ENCODE results near the gene RERE. TPM values are rescaled to one million over a fixed set of nuclear protein-coding genes. Genes with fewer than 3 reads are reported as not detected.

Gene RERE
- polyA plus RNA-seq, 2 donors: 14.0 to 24.4 TPM

GRCh38 chr1:8409106-8409505 is 408.3 kb downstream of the RERE start:
- Histone ChIP-seq H3K27ac (ENCODE audit: low read depth in 2 of 2, low read length in 1 of 2) (peak overlapping the region; percentile 69 to 78), H3K27me3 (ENCODE audit: control insufficient read depth in 1 of 2, insufficient read depth in 2 of 2, low read length in 2 of 2) (no peaks in the 10 kb centered on the region), H3K36me3 (ENCODE audit: control insufficient read depth in 2 of 2, insufficient read depth in 2 of 2, low read length in 1 of 2) (peaks cover 0 to 2% of the 10 kb centered on the region in 2 donors), H3K9me3 (ENCODE audit: control insufficient read depth in 2 of 2, insufficient read depth in 1 of 2, low read depth in 1 of 2, low read length in 1 of 2) (no peaks in the 10 kb centered on the region), H3K4me3 (ENCODE audit: low read depth in 1 of 2, low read length in 2 of 2) (no peak overlapping the region), H3K4me1 (ENCODE audit: control insufficient read depth in 2 of 2, insufficient read depth in 2 of 2, low read length in 1 of 2) (peaks cover 4 to 6% of the 10 kb centered on the region in 2 donors)
- 6 to 10% methylated on average over 6 of the region's 6 CpGs for WGBS, 2 donors

- peak overlapping the region; percentile 69 to 78 for H3K27ac ChIP-seq (ENCODE audit: low read depth in 2 of 2, low read length in 1 of 2)
- no peaks in the 10 kb centered on the region for H3K27me3 ChIP-seq (ENCODE audit: control insufficient read depth in 1 of 2, insufficient read depth in 2 of 2, low read length in 2 of 2)
- WGBS, 2 donors: 17 to 22% methylated on average over 9 of the region's 9 CpGs
- no peak overlapping the region for H3K4me3 ChIP-seq (ENCODE audit: low read depth in 1 of 2, low read length in 2 of 2)
- peaks cover 4% of the 10 kb centered on the region in 2 donors for H3K4me1 ChIP-seq (ENCODE audit: control insufficient read depth in 2 of 2, insufficient read depth in 2 of 2, low read length in 1 of 2)
- H3K9me3 ChIP-seq (ENCODE audit: control insufficient read depth in 2 of 2, insufficient read depth in 1 of 2, low read depth in 1 of 2, low read length in 1 of 2): no peaks in the 10 kb centered on the region
- no peaks in the 10 kb centered on the region for H3K36me3 ChIP-seq (ENCODE audit: control insufficient read depth in 2 of 2, insufficient read depth in 2 of 2, low read length in 1 of 2)
Measured at GRCh38 chr1:8408151-8408839, 409.1 kb downstream of the RERE start.

DNA sequence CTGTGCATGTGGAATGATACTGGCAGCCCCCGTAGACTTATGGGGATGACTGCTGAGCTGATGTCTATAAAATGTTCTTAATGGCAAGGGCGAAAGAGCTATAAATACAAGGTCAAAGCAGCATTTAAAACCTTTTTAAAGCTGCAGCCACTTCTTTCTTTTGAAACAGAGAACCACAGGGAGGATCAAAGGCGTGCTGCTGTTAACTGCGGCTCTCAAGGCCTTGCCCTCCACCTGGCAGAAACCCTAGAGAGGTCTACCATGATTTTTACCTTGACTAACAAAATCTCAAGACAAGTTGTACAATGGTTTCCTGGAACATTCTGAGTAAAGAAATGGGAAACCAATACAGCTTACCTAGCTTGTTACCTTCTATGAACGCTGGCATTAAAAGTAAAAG is 409.8 kb downstream of the RERE start:
- Histone ChIP-seq H3K27ac (ENCODE audit: low read depth in 2 of 2, low read length in 1 of 2) (peak overlapping the region; percentile 52 to 69), H3K27me3 (ENCODE audit: control insufficient read depth in 1 of 2, insufficient read depth in 2 of 2, low read length in 2 of 2) (no peaks in the 10 kb centered on the region), H3K36me3 (ENCODE audit: control insufficient read depth in 2 of 2, insufficient read depth in 2 of 2, low read length in 1 of 2) (no peaks in the 10 kb centered on the region), H3K4me1 (ENCODE audit: control insufficient read depth in 2 of 2, insufficient read depth in 2 of 2, low read length in 1 of 2) (peaks cover 4% of the 10 kb centered on the region in 2 donors), H3K4me3 (ENCODE audit: low read depth in 1 of 2, low read length in 2 of 2) (no peak overlapping the region), H3K9me3 (ENCODE audit: control insufficient read depth in 2 of 2, insufficient read depth in 1 of 2, low read depth in 1 of 2, low read length in 1 of 2) (no peaks in the 10 kb centered on the region)
- WGBS, 2 donors: 47 to 60% methylated on average over 5 of the region's 5 CpGs

DNA sequence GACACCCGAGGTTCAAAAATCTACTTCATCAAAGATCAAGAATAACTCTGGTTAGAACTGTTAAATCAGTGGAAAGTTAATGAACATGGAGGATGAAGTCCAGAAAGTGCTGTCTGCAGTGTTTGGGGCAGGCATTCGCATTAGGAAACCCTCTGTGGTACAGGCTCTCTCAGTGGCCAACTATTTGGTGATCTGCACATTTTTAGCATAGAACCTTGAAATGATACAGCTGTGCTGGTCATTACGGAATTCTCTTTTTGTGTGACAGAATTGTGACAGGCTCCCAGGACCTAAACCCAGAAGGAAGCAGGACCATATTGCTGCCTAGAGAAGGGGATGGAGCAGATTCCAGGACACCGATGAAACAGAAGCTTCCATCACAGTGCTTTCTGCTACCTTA is 410.5 kb downstream of the RERE start:
- 69 to 75% methylated on average over 4 of the region's 4 CpGs for WGBS, 2 donors
- no peaks in the 10 kb centered on the region for H3K27me3 ChIP-seq (ENCODE audit: control insufficient read depth in 1 of 2, insufficient read depth in 2 of 2, low read length in 2 of 2)
- no peaks in the 10 kb centered on the region for H3K9me3 ChIP-seq (ENCODE audit: control insufficient read depth in 2 of 2, insufficient read depth in 1 of 2, low read depth in 1 of 2, low read length in 1 of 2)
- no peak overlapping the region for H3K4me3 ChIP-seq (ENCODE audit: low read depth in 1 of 2, low read length in 2 of 2)
- peaks cover 4% of the 10 kb centered on the region in 2 donors for H3K4me1 ChIP-seq (ENCODE audit: control insufficient read depth in 2 of 2, insufficient read depth in 2 of 2, low read length in 1 of 2)
- H3K27ac ChIP-seq (ENCODE audit: low read depth in 2 of 2, low read length in 1 of 2): peak overlapping the region; percentile 6 to 41
- peaks cover 0 to 3% of the 10 kb centered on the region in 2 donors for H3K36me3 ChIP-seq (ENCODE audit: control insufficient read depth in 2 of 2, insufficient read depth in 2 of 2, low read length in 1 of 2)

DNA sequence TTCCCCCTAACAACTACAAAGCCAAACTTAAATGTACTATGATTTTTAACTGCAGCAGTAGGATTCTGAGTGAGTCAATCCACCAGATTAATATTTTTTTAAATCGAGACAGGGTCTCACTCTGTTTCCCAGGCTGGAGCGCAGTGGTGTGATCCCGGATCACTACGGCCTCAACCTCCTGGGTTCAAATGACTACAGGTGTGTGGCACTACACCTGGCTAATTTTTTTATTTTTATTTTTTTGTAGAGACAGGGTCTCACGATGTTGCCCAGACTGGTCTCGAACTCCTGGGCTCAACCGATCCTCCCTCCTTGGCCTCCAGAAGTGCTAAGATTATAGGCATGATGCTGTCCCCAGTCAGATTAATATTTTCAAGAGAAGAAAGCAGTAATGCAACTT is 411.4 kb downstream of the RERE start:
- peaks cover 4% of the 10 kb centered on the region in 2 donors for H3K4me1 ChIP-seq (ENCODE audit: control insufficient read depth in 2 of 2, insufficient read depth in 2 of 2, low read length in 1 of 2)
- H3K27ac ChIP-seq (ENCODE audit: low read depth in 2 of 2, low read length in 1 of 2): no peak overlapping the region
- WGBS, 2 donors: 98 to 99% methylated on average over 7 of the region's 7 CpGs
- no peak overlapping the region for H3K4me3 ChIP-seq (ENCODE audit: low read depth in 1 of 2, low read length in 2 of 2)
- H3K27me3 ChIP-seq (ENCODE audit: control insufficient read depth in 1 of 2, insufficient read depth in 2 of 2, low read length in 2 of 2): no peaks in the 10 kb centered on the region
- H3K9me3 ChIP-seq (ENCODE audit: control insufficient read depth in 2 of 2, insufficient read depth in 1 of 2, low read depth in 1 of 2, low read length in 1 of 2): no peaks in the 10 kb centered on the region
- H3K36me3 ChIP-seq (ENCODE audit: control insufficient read depth in 2 of 2, insufficient read depth in 2 of 2, low read length in 1 of 2): peaks cover 0 to 8% of the 10 kb centered on the region in 2 donors

- Histone ChIP-seq H3K36me3 (ENCODE audit: control insufficient read depth in 2 of 2, insufficient read depth in 2 of 2, low read length in 1 of 2) (peaks cover 0 to 8% of the 10 kb centered on the region in 2 donors), H3K9me3 (ENCODE audit: control insufficient read depth in 2 of 2, insufficient read depth in 1 of 2, low read depth in 1 of 2, low read length in 1 of 2) (no peaks in the 10 kb centered on the region), H3K4me1 (ENCODE audit: control insufficient read depth in 2 of 2, insufficient read depth in 2 of 2, low read length in 1 of 2) (no peaks in the 10 kb centered on the region), H3K27me3 (ENCODE audit: control insufficient read depth in 1 of 2, insufficient read depth in 2 of 2, low read length in 2 of 2) (no peaks in the 10 kb centered on the region), H3K4me3 (ENCODE audit: low read depth in 1 of 2, low read length in 2 of 2) (no peak overlapping the region), H3K27ac (ENCODE audit: low read depth in 2 of 2, low read length in 1 of 2) (no peak overlapping the region)
- 86 to 88% methylated on average over 10 of the region's 10 CpGs for WGBS, 2 donors
Measured at GRCh38 chr1:8404460-8405370, 412.7 kb downstream of the RERE start.

- no peaks in the 10 kb centered on the region for H3K9me3 ChIP-seq (ENCODE audit: control insufficient read depth in 2 of 2, insufficient read depth in 1 of 2, low read depth in 1 of 2, low read length in 1 of 2)
- WGBS, 2 donors: 91 to 93% methylated on average over 13 of the region's 13 CpGs
- peaks cover 0 to 8% of the 10 kb centered on the region in 2 donors for H3K36me3 ChIP-seq (ENCODE audit: control insufficient read depth in 2 of 2, insufficient read depth in 2 of 2, low read length in 1 of 2)
- H3K27ac ChIP-seq (ENCODE audit: low read depth in 2 of 2, low read length in 1 of 2): peak overlapping the region in 1 of 2 donors; percentile 3
- H3K27me3 ChIP-seq (ENCODE audit: control insufficient read depth in 1 of 2, insufficient read depth in 2 of 2, low read length in 2 of 2): no peaks in the 10 kb centered on the region
- no peaks in the 10 kb centered on the region for H3K4me1 ChIP-seq (ENCODE audit: control insufficient read depth in 2 of 2, insufficient read depth in 2 of 2, low read length in 1 of 2)
- H3K4me3 ChIP-seq (ENCODE audit: low read depth in 1 of 2, low read length in 2 of 2): no peak overlapping the region
Measured at GRCh38 chr1:8402109-8402710, 415.2 kb downstream of the RERE start.

- 91 to 93% methylated on average over 5 of the region's 5 CpGs for WGBS, 2 donors
- Histone ChIP-seq H3K9me3 (ENCODE audit: control insufficient read depth in 2 of 2, insufficient read depth in 1 of 2, low read depth in 1 of 2, low read length in 1 of 2) (no peaks in the 10 kb centered on the region), H3K4me1 (ENCODE audit: control insufficient read depth in 2 of 2, insufficient read depth in 2 of 2, low read length in 1 of 2) (no peaks in the 10 kb centered on the region), H3K27ac (ENCODE audit: low read depth in 2 of 2, low read length in 1 of 2) (no peak overlapping the region), H3K36me3 (ENCODE audit: control insufficient read depth in 2 of 2, insufficient read depth in 2 of 2, low read length in 1 of 2) (peaks cover 0 to 10% of the 10 kb centered on the region in 2 donors), H3K4me3 (ENCODE audit: low read depth in 1 of 2, low read length in 2 of 2) (no peak overlapping the region), H3K27me3 (ENCODE audit: control insufficient read depth in 1 of 2, insufficient read depth in 2 of 2, low read length in 2 of 2) (no peaks in the 10 kb centered on the region)
Measured at GRCh38 chr1:8398677-8399076, 418.8 kb downstream of the RERE start.

- Histone ChIP-seq H3K27ac (ENCODE audit: low read depth in 2 of 2, low read length in 1 of 2) (peak overlapping the region; percentile 57 to 74), H3K36me3 (ENCODE audit: control insufficient read depth in 2 of 2, insufficient read depth in 2 of 2, low read length in 1 of 2) (peaks cover 0 to 10% of the 10 kb centered on the region in 2 donors), H3K4me3 (ENCODE audit: low read depth in 1 of 2, low read length in 2 of 2) (no peak overlapping the region), H3K4me1 (ENCODE audit: control insufficient read depth in 2 of 2, insufficient read depth in 2 of 2, low read length in 1 of 2) (peaks cover 0 to 2% of the 10 kb centered on the region in 2 donors), H3K9me3 (ENCODE audit: control insufficient read depth in 2 of 2, insufficient read depth in 1 of 2, low read depth in 1 of 2, low read length in 1 of 2) (no peaks in the 10 kb centered on the region), H3K27me3 (ENCODE audit: control insufficient read depth in 1 of 2, insufficient read depth in 2 of 2, low read length in 2 of 2) (no peaks in the 10 kb centered on the region)
- WGBS, 2 donors: 87 to 94% methylated on average over 2 of the region's 2 CpGs
Measured at GRCh38 chr1:8398086-8398485, 419.4 kb downstream of the RERE start.
